DMS 273 treated with DMSO at 0.1 percent for 48 hours (cell line): Measurements from ENCODE around the gene MOGAT2.

Experiments
- DNase-seq: peaks from one replicate; lab custom pipeline; 2025; lab: John Stamatoyannopoulos, UW

The MOGAT2 gene

GRCh38 chr11:75759832-75760231, 42.2 kb downstream of the MOGAT2 start:
- no peak for DNase-seq

- DNase-seq = no peak
These were observed 42.6 kb downstream of the MOGAT2 start for GRCh38 chr11:75760243-75760642.

- DNase-seq = no peak
These were observed 43.3 kb downstream of the MOGAT2 start for GRCh38 chr11:75760710-75761493.

GRCh38 chr11:75762158-75762557, 44.5 kb downstream of the MOGAT2 start:
- DNase-seq = no peak

GRCh38 chr11:75762885-75763284, 45.2 kb downstream of the MOGAT2 start:
- DNase-seq = no peak

GRCh38 chr11:75763846-75764245, 46.2 kb downstream of the MOGAT2 start:
- no peak for DNase-seq

- DNase-seq = no peak
These were observed 47.5 kb downstream of the MOGAT2 start for GRCh38 chr11:75765116-75765515.

- DNase-seq = no peak
These were observed 49.0 kb downstream of the MOGAT2 start for GRCh38 chr11:75766443-75767227.

- DNase-seq = no peak
These were observed 49.6 kb downstream of the MOGAT2 start for GRCh38 chr11:75767228-75767572.

GRCh38 chr11:75767793-75768111, 50.1 kb downstream of the MOGAT2 start:
- no peak for DNase-seq

GRCh38 chr11:75768112-75768908, 50.7 kb downstream of the MOGAT2 start, which contains the start of gene DGAT2:
Gene DGAT2 (plus strand): TSS chr11:75768778. CDS start chr11:75768992, 214 bp downstream.
- DNase-seq = peak; percentile 23

GRCh38 chr11:75768909-75769771, 51.5 kb downstream of the MOGAT2 start:
- no peak for DNase-seq

GRCh38 chr11:75770102-75770501, 52.5 kb downstream of the MOGAT2 start:
- no peak for DNase-seq

- DNase-seq = no peak
These were observed 54.2 kb downstream of the MOGAT2 start for GRCh38 chr11:75771646-75772410.

- no peak for DNase-seq
These were observed 56.1 kb downstream of the MOGAT2 start for GRCh38 chr11:75773595-75774353.

GRCh38 chr11:75775056-75775455, 57.4 kb downstream of the MOGAT2 start:
- DNase-seq = no peak

GRCh38 chr11:75776546-75776945, 58.9 kb downstream of the MOGAT2 start:
- no peak for DNase-seq

- DNase-seq = no peak
These were observed 59.9 kb downstream of the MOGAT2 start for GRCh38 chr11:75777461-75778110.

- DNase-seq = no peak
These were observed 61.3 kb downstream of the MOGAT2 start for GRCh38 chr11:75778962-75779361.

GRCh38 chr11:75779960-75780359, 62.3 kb downstream of the MOGAT2 start:
- DNase-seq = no peak
